GM12878 (cell line): ENCODE data around the gene CHRDL2. TPM values are rescaled to one million over a fixed set of nuclear protein-coding genes. Genes with fewer than 3 reads are reported as not detected.

Source experiments
- ATAC-seq: fragments of 200-7000 bp; cut with Tn5 transposase; 3 replicates; pipeline ENCODE4 v1.9.1; 2020; ENCODE audit warnings: mild to moderate bottlenecking, moderate library complexity
- BruUV-seq: library from RNA; stranded (reverse); fragments of 400-500 nt; replicated peaks from 2 replicates; lab custom pipeline; 2021; lab: Mats Ljungman, UMichigan
- CTCF ChIA-PET: fragments of 300-600 bp; sonication (Branson Sonifier 250); formaldehyde crosslinking; extraction: SDS; loops from one replicate; lab custom pipeline; 2021; ENCODE audit warnings: inconsistent platforms; lab: Yijun Ruan, JAX
- POLR2A ChIA-PET: fragments of 350-600 bp; formaldehyde crosslinking; extraction: SDS; loops from one replicate; lab custom pipeline; 2021; ENCODE audit warnings: inconsistent platforms; lab: Charles Lee
- RAD21 ChIA-PET: fragments of 300-600 bp; sonication (Branson Sonifier 250); formaldehyde crosslinking; loops from one replicate; lab custom pipeline; 2023; ENCODE audit warnings: antibody characterized with exemption; ENCODE audit not compliant: unreplicated experiment; lab: Charles Lee
- SMC1A ChIA-PET: fragments of 300-600 bp; sonication (Branson Sonifier 250); formaldehyde crosslinking; loops from one replicate; lab custom pipeline; 2023; ENCODE audit not compliant: unreplicated experiment, uncharacterized antibody; lab: Charles Lee
- DNase-seq: peaks from one replicate; pipeline ENCODE4 v3.0.0-alpha.2; 2011; ENCODE audit warnings: low read depth, low spot score
- FAIRE-seq: peaks from 3 replicates; lab custom pipeline; 2011; peaks lifted over from hg19 to GRCh38; lab: Jason Lieb, UNC
- H2AFZ ChIP-seq: 2 replicates; pipeline ENCODE4 v1.6.0; 2011; ENCODE audit warnings: low read depth, low read length, control low read depth; ENCODE audit not compliant: control insufficient read depth
- H3K27ac ChIP-seq: 2 replicates; pipeline ENCODE4 v1.5.1; 2011; ENCODE audit warnings: control low read depth; ENCODE audit not compliant: control insufficient read depth, insufficient read depth
- H3K27me3 ChIP-seq, 2 experiments: replicated peaks in 1 of 2; 2 replicates each; pipeline versions ENCODE4 v1.6.0 to v1.6.1; 2011; ENCODE audit warnings: low read length in 1 of 2; ENCODE audit not compliant: control insufficient read depth in 2 of 2, insufficient read depth in 2 of 2
- H3K36me3 ChIP-seq, 2 experiments: 2 replicates each; pipeline ENCODE4 v1.5.1; 2011; ENCODE audit warnings: low read length in 1 of 2; ENCODE audit not compliant: control insufficient read depth in 2 of 2, insufficient read depth in 2 of 2
- H3K4me1 ChIP-seq: 2 replicates; pipeline ENCODE4 v1.6.1; 2011; ENCODE audit warnings: mild to moderate bottlenecking, low read length, moderate library complexity, mixed read lengths; ENCODE audit not compliant: control insufficient read depth, insufficient read depth
- H3K4me2 ChIP-seq: 2 replicates; pipeline ENCODE4 v1.6.0; 2011; ENCODE audit warnings: control low read depth; ENCODE audit not compliant: control insufficient read depth, insufficient read depth
- H3K4me3 ChIP-seq: fragments of 200-600 bp; sonication (generic); 2 replicates; pipeline ENCODE4 v1.5.1; 2016
- H3K79me2 ChIP-seq: 2 replicates; pipeline ENCODE4 v1.6.0; 2011; ENCODE audit warnings: low read length; ENCODE audit not compliant: control insufficient read depth, insufficient read depth
- H3K9ac ChIP-seq: 2 replicates; pipeline ENCODE4 v1.8.0; 2011; ENCODE audit warnings: low read length, control low read depth, mixed read lengths; ENCODE audit not compliant: control insufficient read depth, insufficient read depth
- H3K9me3 ChIP-seq: replicated peaks from 3 replicates; pipeline ENCODE4 v1.5.1; 2011; ENCODE audit warnings: mild to moderate bottlenecking, low read length; ENCODE audit not compliant: control insufficient read depth, insufficient read depth
- H4K20me1 ChIP-seq: 2 replicates; pipeline ENCODE4 v1.6.0; 2011; ENCODE audit not compliant: control insufficient read depth, insufficient read depth
- EED ChIP-seq: sonication (generic); IDR thresholded peaks from 2 replicates; pipeline ENCODE4 v1.6.1; 2016; ENCODE audit warnings: antibody characterized with exemption, low read depth
- FOXK2 ChIP-seq: fragments of 450-650 bp; IDR thresholded peaks from 2 replicates; pipeline ENCODE4 v1.6.1; 2017; ENCODE audit warnings: mild to moderate bottlenecking, moderate library complexity
- IKZF1 ChIP-seq: fragments of 450-650 bp; conservative IDR thresholded peaks from 2 replicates; pipeline ENCODE4 v1.6.1; 2017; ENCODE audit warnings: antibody characterized with exemption, mild to moderate bottlenecking
- JUNB ChIP-seq: IDR thresholded peaks from 2 replicates; pipeline ENCODE4 v1.6.1; 2016; ENCODE audit warnings: antibody characterized with exemption, mild to moderate bottlenecking
- KDM1A ChIP-seq: fragments of 200-600 bp; sonication (generic); IDR thresholded peaks from 2 replicates; pipeline ENCODE4 v1.6.1; 2016; ENCODE audit warnings: borderline replicate concordance
- NFIC ChIP-seq: IDR thresholded peaks from 2 replicates; pipeline ENCODE4 v1.6.1; 2012; ENCODE audit warnings: low read depth, mild to moderate bottlenecking, inconsistent platforms, low read length, moderate library complexity
- POLR2AphosphoS2 ChIP-seq: IDR thresholded peaks from 2 replicates; pipeline ENCODE4 v1.6.1; 2011; ENCODE audit warnings: low read depth, mild to moderate bottlenecking, low read length, improper control_type of control experiment, moderate library complexity
- REST ChIP-seq: IDR thresholded peaks from 2 replicates; pipeline ENCODE4 v1.6.1; 2012; ENCODE audit warnings: mild to moderate bottlenecking, low read depth, low read length
- SIX5 ChIP-seq: IDR thresholded peaks from 2 replicates; pipeline ENCODE4 v1.6.1; 2011; ENCODE audit warnings: mild to moderate bottlenecking, low read depth, low read length, moderate library complexity; ENCODE audit not compliant: severe bottlenecking
- SREBF1 ChIP-seq: IDR thresholded peaks from 2 replicates; pipeline ENCODE4 v1.6.1; 2012; ENCODE audit warnings: mild to moderate bottlenecking, low read length
- SREBF2 ChIP-seq: IDR thresholded peaks from 2 replicates; pipeline ENCODE4 v1.6.1; 2012; ENCODE audit warnings: mild to moderate bottlenecking, low read length
- SRF ChIP-seq, 2 experiments: IDR thresholded peaks; 2 replicates each; pipeline ENCODE4 v1.6.1; 2011; ENCODE audit warnings: low read depth in 2 of 2, low read length in 2 of 2, mild to moderate bottlenecking in 1 of 2, moderate library complexity in 1 of 2
- TBL1XR1 ChIP-seq: IDR thresholded peaks from 2 replicates; pipeline ENCODE4 v1.6.1; 2012; ENCODE audit warnings: low read depth, low read length, improper control_type of control experiment
- WRNIP1 ChIP-seq: IDR thresholded peaks from 2 replicates; pipeline ENCODE4 v1.6.1; 2011; ENCODE audit warnings: low read depth, low read length, improper control_type of control experiment, borderline replicate concordance
- ZSCAN29 ChIP-seq: fragments of 450-650 bp; IDR thresholded peaks from 2 replicates; pipeline ENCODE4 v1.6.1; 2017; ENCODE audit warnings: mild to moderate bottlenecking, moderate library complexity
- WGBS: methylation state at CpG from one replicate; pipeline ENCODE4 v1.1.6; 2016; ENCODE audit warnings: low lambda C conversion rate; ENCODE audit not compliant: insufficient replicate concordance, insufficient coverage; ENCODE audit errors: missing lambda C conversion rate; 5-methylcytosine and 5-hydroxymethylcytosine counted together
- in situ Hi-C: fragments of 300-500 bp; cut with MboI; formaldehyde crosslinking; loops from 9 replicates; pipeline ENCODE4 v1.14.3; 2018; ENCODE audit warnings: mixed read lengths
- intact Hi-C: fragments of 100-400 bp; cut with micrococcal nuclease; formaldehyde crosslinking; loops from one replicate; pipeline ENCODE4 v1.14.2; 2022; ENCODE audit not compliant: unreplicated experiment
- polyA plus RNA-seq, 11 experiments: library from polyadenylated mRNA; depleted of rRNA in 4 of 11; unstranded in 6 of 11; stranded (reverse) in 5 of 11; fragments of >200 nt; fragmentation: Nextera tagmentation in 4 of 11; fragmentation: Illumina TruSeq in 1 of 11; extraction: Ambion mirVana in 4 of 11; extraction: Trizol in 1 of 11; gene quantifications; 1 replicate in 1 of 11; 2 replicates in 10 of 11; pipeline versions ENCODE4 v1.2.1 to v1.2.3, GENCODE V29; 2011 to 2016; ENCODE audit warnings: inconsistent platforms in 2 of 11, missing spikeins in 2 of 11, low read depth in 1 of 11
- total RNA-seq, 4 experiments: library from RNA; depleted of rRNA in 3 of 4; stranded (reverse); fragments of >200 nt in 3 of 4; fragmentation: Illumina TruSeq in 1 of 4; extraction: Trizol in 1 of 4; gene quantifications; 2 replicates each; pipeline versions ENCODE4 v1.2.1 to v1.2.3, GENCODE V29; 2013 to 2021
- TF ChIP-seq, protein P1 (sequence below): fragments of 450-650 bp; IDR thresholded peaks from 2 replicates; pipeline ENCODE4 v1.6.1; 2016; ENCODE audit warnings: mild to moderate bottlenecking, moderate library complexity, borderline replicate concordance

Gene CHRDL2
- total and polyA plus RNA-seq, 10 of the 15 experiments (the other 5 are each of a cell fraction or from before 2014, with no cell fraction given), result not detected

DNA sequence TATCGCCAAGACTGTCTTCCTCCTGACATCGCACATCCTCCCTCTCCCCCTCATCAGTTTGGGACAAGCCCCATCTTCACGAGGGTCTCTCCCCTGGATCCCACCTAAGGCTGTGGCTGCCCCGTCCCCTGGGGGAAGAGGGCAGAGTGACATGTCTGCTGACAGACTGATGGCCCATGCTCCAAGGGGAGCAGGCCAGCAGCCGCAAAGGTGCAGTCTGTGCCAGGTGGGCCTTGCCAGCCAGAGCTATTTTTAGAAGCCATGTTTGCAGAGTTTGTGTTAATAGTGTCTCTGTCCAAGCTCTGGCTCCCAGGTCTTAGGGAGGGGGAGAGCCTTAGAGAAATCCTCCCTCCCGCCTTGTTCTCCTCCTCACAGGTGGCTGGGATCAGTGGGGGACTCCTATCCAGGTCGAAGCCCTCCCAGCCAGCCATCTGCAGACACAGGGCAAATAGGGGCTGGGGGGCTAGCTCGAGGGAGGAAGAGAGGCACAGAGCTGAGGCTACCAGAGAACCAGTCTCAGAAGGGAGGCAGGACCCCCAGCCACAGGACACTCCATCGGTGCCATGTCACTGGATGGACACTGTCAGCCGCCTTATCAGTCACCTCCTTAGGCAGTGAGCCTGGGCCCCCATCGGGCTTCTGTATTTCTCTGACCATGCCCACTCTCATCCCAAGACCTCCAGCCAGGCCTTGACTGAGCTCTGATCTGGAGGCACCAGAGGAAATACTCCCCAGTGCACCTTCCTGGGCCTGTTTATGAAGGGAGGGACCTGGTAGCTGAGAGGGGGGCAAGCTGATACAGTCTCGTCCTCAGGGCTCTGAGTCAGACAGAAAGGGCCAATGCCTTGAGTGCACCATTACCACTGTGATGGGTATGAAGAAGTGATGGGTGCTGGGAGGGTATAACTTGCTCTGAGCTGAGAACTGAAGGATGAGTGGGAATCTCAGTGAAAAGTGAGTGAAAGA is 49.3 kb downstream of the CHRDL2 start:
- Histone ChIP-seq H3K4me1 (no peaks in the 10 kb centered on the region), H3K27me3 (peaks cover 0 to 2% of the 10 kb centered on the region in 2 experiments; a peak in 1 of 4 replicates), H3K36me3 (no peaks in the 10 kb centered on the region), H4K20me1 (no peaks in the 10 kb centered on the region), H3K79me2 (no peaks in the 10 kb centered on the region), H3K4me2 (no peak overlapping the region), H3K9me3 (no peaks in the 10 kb centered on the region; the same call in 2 of the 3 replicates), H3K27ac (no peak overlapping the region), H3K4me3 (no peak overlapping the region), H3K9ac (no peak overlapping the region), H2AFZ (no peak overlapping the region)
- CTCF ChIA-PET, result interaction anchor here (1.2 kb wide), 1 partner anchor 21 kb away, joined by 3 read pairs; no protein-coding TSS in a partner anchor
- intact Hi-C loops (no loop called here), in situ Hi-C loops (no loop called here)
- no TSS peak for BruUV-seq
- FAIRE-seq (no peak), DNase-seq (no peak), ATAC-seq (no peak)
- WGBS, result 44% methylated on average over 12 of the region's 12 CpGs
- RAD21 ChIA-PET, result no interaction called here
- POLR2A ChIA-PET, result no interaction called here
- SMC1A ChIA-PET, result interaction anchor here (1.8 kb wide), 1 partner anchor 10 kb away, joined by 4 read pairs; no protein-coding TSS in a partner anchor
- no peak for TF ChIP-seq ZSCAN29
- TF ChIP-seq WRNIP1, result no peak
- TF ChIP-seq POLR2AphosphoS2, result no peak
- TF ChIP-seq, protein P1, sequence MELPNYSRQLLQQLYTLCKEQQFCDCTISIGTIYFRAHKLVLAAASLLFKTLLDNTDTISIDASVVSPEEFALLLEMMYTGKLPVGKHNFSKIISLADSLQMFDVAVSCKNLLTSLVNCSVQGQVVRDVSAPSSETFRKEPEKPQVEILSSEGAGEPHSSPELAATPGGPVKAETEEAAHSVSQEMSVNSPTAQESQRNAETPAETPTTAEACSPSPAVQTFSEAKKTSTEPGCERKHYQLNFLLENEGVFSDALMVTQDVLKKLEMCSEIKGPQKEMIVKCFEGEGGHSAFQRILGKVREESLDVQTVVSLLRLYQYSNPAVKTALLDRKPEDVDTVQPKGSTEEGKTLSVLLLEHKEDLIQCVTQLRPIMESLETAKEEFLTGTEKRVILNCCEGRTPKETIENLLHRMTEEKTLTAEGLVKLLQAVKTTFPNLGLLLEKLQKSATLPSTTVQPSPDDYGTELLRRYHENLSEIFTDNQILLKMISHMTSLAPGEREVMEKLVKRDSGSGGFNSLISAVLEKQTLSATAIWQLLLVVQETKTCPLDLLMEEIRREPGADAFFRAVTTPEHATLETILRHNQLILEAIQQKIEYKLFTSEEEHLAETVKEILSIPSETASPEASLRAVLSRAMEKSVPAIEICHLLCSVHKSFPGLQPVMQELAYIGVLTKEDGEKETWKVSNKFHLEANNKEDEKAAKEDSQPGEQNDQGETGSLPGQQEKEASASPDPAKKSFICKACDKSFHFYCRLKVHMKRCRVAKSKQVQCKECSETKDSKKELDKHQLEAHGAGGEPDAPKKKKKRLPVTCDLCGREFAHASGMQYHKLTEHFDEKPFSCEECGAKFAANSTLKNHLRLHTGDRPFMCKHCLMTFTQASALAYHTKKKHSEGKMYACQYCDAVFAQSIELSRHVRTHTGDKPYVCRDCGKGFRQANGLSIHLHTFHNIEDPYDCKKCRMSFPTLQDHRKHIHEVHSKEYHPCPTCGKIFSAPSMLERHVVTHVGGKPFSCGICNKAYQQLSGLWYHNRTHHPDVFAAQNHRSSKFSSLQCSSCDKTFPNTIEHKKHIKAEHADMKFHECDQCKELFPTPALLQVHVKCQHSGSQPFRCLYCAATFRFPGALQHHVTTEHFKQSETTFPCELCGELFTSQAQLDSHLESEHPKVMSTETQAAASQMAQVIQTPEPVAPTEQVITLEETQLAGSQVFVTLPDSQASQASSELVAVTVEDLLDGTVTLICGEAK, result no peak
- TF ChIP-seq TBL1XR1, result no peak
- TF ChIP-seq FOXK2, result no peak
- no peak for TF ChIP-seq JUNB
- no peak for TF ChIP-seq EED
- TF ChIP-seq SREBF2, result no peak
- no peak for TF ChIP-seq KDM1A
- TF ChIP-seq SIX5, result no peak
- TF ChIP-seq SRF (IDR thresholded peaks at IDR 0.05; ENCODE audit: low read depth in 2 of 2, low read length in 2 of 2), result no peak
- no peak for TF ChIP-seq NFIC
- TF ChIP-seq SREBF1, result no peak
- TF ChIP-seq REST, result no peak
- no peak for TF ChIP-seq IKZF1
